Measurements from ENCODE around the gene SEC63.

GRCh38 chr6:107849325-107849724 is 108.7 kb downstream of the SEC63 start:
- TF ChIP-seq POLR2A (IDR thresholded peaks at IDR 0.05; ENCODE audit: low read depth) (no peak), EP300 (IDR thresholded peaks at IDR 0.05) (no peak), POLR2AphosphoS5 (IDR thresholded peaks at IDR 0.05) (no peak)
- TF ChIP-seq, protein P1, sequence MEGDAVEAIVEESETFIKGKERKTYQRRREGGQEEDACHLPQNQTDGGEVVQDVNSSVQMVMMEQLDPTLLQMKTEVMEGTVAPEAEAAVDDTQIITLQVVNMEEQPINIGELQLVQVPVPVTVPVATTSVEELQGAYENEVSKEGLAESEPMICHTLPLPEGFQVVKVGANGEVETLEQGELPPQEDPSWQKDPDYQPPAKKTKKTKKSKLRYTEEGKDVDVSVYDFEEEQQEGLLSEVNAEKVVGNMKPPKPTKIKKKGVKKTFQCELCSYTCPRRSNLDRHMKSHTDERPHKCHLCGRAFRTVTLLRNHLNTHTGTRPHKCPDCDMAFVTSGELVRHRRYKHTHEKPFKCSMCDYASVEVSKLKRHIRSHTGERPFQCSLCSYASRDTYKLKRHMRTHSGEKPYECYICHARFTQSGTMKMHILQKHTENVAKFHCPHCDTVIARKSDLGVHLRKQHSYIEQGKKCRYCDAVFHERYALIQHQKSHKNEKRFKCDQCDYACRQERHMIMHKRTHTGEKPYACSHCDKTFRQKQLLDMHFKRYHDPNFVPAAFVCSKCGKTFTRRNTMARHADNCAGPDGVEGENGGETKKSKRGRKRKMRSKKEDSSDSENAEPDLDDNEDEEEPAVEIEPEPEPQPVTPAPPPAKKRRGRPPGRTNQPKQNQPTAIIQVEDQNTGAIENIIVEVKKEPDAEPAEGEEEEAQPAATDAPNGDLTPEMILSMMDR (IDR thresholded peaks at IDR 0.05): no peak

Measured in esophagus muscularis mucosa (tissue), 4 donors.